ENCODE results near the gene LRRFIP1.
"Not testable (repeated sequence)": the region's sequence is repeated elsewhere in the genome, so short reads cannot be mapped to it uniquely, and the experiment has no call there.

Gene LRRFIP1

DNA sequence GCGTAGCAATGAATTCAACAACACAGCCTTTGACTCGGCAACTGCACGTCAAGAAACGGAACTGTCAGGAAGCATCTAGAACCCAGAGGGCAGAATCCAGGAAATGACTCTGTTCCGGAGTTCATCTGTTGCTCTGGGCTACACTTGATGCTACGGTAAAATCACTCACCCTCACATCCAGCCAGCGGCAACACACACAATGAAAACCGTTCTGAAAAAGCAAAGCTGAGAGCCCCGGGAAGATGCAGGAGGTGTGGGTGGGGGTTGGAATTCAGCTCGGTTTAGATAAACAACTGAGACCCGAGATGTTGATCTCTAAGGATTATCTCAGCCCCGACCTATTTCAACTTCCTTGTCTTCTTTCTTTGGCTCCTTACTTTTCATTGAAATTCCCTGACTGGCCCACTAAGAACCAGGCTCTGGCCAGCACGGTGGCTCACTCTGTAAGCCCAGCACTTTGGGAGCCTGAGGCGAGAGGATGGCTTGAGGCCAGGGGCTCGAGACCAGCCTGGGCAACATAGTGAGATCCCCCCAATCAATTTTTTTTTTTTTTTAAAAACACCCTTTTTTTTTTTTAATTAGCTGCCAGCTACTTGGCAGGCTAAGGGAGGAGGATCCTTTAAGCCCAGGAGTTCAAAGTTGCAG, 23.5 kb upstream of the LRRFIP1 start:
- TF ChIP-seq, protein P1, sequence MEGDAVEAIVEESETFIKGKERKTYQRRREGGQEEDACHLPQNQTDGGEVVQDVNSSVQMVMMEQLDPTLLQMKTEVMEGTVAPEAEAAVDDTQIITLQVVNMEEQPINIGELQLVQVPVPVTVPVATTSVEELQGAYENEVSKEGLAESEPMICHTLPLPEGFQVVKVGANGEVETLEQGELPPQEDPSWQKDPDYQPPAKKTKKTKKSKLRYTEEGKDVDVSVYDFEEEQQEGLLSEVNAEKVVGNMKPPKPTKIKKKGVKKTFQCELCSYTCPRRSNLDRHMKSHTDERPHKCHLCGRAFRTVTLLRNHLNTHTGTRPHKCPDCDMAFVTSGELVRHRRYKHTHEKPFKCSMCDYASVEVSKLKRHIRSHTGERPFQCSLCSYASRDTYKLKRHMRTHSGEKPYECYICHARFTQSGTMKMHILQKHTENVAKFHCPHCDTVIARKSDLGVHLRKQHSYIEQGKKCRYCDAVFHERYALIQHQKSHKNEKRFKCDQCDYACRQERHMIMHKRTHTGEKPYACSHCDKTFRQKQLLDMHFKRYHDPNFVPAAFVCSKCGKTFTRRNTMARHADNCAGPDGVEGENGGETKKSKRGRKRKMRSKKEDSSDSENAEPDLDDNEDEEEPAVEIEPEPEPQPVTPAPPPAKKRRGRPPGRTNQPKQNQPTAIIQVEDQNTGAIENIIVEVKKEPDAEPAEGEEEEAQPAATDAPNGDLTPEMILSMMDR (IDR thresholded peaks at IDR 0.05; ENCODE audit: borderline replicate concordance, control extremely low read depth, extremely low read depth, insufficient read depth, missing control alignments): no peak
- in situ Hi-C loops (cut with MboI; ENCODE audit: low sequenced_read_pairs, unreplicated experiment): no loop called here
- DNase-seq (ENCODE audit: low spot score): peak; percentile 66

DNA sequence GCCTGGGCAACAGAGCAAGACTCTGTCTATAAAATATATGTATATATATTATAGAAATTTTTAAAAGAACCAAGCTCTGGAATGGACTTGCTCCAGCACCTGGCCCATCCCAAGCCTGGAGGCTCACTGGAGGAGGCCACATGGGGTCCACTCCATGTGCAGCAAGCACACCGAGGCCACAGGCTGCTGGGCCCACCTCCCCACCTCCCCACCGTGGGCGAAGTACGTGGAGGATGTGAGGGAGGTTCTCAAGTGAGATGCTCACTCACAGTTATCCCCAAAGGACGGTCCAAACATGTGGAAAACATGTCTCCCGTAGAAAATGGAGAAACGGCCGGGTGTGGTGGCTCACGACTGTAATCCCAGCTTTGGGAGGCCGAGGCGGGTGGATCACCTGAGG, 23.0 kb upstream of the LRRFIP1 start:
- in situ Hi-C loops (cut with MboI; ENCODE audit: low sequenced_read_pairs, unreplicated experiment): no loop called here
- TF ChIP-seq, protein P1 (IDR thresholded peaks at IDR 0.05; ENCODE audit: borderline replicate concordance, control extremely low read depth, extremely low read depth, insufficient read depth, missing control alignments): no peak
- DNase-seq (ENCODE audit: low spot score): no peak

DNA sequence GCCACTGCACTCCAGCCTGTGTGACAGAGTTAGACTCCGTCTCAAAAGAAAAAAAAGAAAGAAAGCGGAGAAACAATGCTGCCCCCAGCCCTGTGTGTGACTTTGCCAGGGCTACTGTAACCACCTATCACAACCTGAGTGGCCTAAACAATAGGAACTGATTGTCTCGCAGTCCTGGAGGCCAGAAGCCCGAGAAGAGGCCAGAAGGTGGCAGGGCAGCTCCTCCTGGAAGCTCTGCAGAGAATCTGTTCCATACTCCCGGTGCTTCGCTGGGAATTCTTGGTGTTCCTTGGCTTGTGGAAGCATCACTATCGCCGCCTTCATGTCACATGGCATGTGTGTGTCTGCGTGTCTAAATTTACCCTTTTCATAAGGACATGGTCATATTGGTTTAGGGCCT, 22.4 kb upstream of the LRRFIP1 start:
- TF ChIP-seq, protein P1 (IDR thresholded peaks at IDR 0.05; ENCODE audit: borderline replicate concordance, control extremely low read depth, extremely low read depth, insufficient read depth, missing control alignments): peak; percentile 9
- DNase-seq (ENCODE audit: low spot score): no peak
- in situ Hi-C loops (cut with MboI; ENCODE audit: low sequenced_read_pairs, unreplicated experiment): no loop called here

DNA sequence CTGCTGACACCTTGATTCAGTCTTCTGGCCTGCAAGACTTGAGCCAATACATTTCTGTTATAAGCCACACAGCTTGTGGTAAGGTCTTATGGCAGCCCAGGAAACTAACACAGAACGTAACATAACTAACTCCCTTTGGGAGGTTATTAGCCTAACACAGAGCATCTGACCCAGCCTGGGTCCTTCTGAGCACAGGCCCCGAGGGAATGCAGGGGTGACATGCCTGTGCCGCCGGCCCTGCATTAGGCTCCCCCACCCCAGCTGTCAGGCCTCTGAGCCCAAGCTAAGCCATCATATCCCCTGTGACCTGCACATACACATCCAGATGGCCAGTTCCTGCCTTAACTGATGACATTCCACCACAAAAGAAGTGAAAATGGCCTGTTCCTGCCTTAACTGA, 20.9 kb upstream of the LRRFIP1 start:
- in situ Hi-C loops (cut with MboI; ENCODE audit: low sequenced_read_pairs, unreplicated experiment); DNase-seq (ENCODE audit: low spot score): not testable (repeated sequence)

DNA sequence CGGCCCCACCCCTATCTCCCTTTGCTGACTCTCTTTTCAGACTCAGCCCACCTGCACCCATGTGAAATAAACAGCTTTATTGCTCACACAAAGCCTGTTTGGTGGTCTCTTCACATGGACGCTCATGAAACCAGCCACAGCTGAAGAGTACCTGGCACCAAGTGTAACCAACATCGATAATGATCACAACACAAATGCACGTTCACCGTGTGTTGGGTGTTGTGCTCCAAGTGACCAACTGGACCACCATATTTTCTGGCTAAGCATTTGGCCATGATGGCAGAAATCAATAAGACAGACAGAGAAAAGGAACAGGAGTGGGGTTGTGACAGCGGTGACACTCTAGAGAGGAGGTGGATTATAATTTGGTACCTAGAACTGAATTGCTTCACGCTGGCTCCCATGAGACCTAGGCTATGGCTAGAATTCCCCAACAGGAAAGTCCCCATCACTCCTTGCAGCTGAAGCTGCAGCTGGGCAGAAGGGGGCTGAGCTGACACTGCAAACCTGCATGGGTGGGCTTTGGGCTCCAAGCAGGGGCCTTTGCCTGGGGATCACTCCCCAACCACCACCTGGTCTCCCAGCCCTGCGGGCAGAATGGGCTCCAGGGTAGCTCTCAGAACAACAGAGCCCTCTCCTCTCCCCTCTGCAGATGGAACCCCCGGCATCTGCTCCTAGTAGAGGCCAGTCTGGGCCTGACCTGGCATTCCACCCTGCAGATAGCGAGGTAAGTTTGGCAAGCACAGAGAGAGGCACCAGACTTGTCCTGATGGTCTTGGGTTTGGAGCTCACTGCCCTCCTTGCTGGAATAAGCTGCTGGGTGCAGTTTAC, 14.6 kb upstream of the LRRFIP1 start:
- TF ChIP-seq, protein P1 (IDR thresholded peaks at IDR 0.05; ENCODE audit: borderline replicate concordance, control extremely low read depth, extremely low read depth, insufficient read depth, missing control alignments): no peak
- in situ Hi-C loops (cut with MboI; ENCODE audit: low sequenced_read_pairs, unreplicated experiment): no loop called here

DNA sequence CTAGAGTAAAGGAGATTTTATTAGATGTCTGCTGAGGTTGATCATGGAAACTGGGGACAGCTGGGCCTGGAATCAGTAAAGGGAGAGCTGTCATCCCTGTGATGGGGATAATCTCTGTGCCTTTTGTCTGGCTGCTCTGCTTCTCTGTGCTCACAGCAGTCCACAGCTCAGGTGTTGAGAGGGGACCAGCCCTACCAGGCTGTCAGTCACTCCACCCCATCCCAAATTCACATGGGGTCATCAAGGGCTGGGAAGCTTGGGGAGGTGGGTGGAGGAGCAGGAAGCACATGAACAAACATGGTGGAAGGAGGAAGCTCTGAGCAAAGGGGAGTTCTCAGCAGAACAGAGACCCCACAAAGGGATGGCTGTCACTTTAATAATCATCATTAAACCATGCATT, 13.7 kb upstream of the LRRFIP1 start:
- TF ChIP-seq, protein P1 (IDR thresholded peaks at IDR 0.05; ENCODE audit: borderline replicate concordance, control extremely low read depth, extremely low read depth, insufficient read depth, missing control alignments): no peak
- in situ Hi-C loops (cut with MboI; ENCODE audit: low sequenced_read_pairs, unreplicated experiment): no loop called here
- DNase-seq (ENCODE audit: low spot score): no peak

More for the DNA sequence above, 14.6 kb upstream of the LRRFIP1 start:
- no peak for DNase-seq (ENCODE audit: low spot score)

DNA sequence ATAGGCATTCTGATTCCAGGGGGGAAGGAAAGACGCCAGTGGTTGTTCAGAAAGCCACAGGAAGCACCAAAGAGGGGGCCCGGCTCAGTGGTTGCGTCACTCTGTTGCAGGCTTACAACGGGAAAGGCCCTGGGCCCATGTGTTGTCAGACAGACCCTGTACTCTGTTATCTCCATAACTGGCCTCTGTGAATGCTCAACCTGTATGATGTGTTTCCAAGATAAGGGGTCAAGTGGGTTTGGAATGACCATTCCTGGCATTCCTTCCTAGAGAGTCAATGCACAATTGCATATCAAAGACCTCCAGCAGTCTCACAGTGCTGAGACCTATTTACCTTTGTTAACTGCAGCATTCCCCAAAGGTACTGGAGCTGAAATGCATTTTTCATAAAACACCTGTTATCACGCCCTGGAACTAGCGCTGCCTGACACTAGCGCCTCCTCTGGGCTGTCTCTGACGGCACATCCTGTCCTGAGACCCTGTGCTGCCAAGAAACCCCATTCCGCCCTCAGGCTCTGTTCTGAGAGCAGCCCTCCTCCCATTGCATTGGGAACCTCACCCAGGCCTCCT, 13.2 kb upstream of the LRRFIP1 start:
- no peak for DNase-seq (ENCODE audit: low spot score)
- TF ChIP-seq, protein P1 (IDR thresholded peaks at IDR 0.05; ENCODE audit: borderline replicate concordance, control extremely low read depth, extremely low read depth, insufficient read depth, missing control alignments): no peak
- in situ Hi-C loops (cut with MboI; ENCODE audit: low sequenced_read_pairs, unreplicated experiment): no loop called here
